ENCODE measurements around the gene CD160.
A peak's percentile ranks its signal among the peaks of the same experiment; 100 is the strongest.

The CD160 gene

GRCh38 chr1:145729196-145729595 is 9.9 kb downstream of the CD160 start:
- H3K4me3 ChIP-seq (ENCODE audit: low read depth, low read length): no peak overlapping the region
- in situ Hi-C loops (cut with HindIII; ENCODE audit: low sequenced_read_pairs): no loop called here
- no peak for TF ChIP-seq CTCF (IDR thresholded peaks at IDR 0.05; ENCODE audit: low read depth, low read length, missing control alignments)
- DNase-seq (ENCODE audit: low read depth): no peak

DNA sequence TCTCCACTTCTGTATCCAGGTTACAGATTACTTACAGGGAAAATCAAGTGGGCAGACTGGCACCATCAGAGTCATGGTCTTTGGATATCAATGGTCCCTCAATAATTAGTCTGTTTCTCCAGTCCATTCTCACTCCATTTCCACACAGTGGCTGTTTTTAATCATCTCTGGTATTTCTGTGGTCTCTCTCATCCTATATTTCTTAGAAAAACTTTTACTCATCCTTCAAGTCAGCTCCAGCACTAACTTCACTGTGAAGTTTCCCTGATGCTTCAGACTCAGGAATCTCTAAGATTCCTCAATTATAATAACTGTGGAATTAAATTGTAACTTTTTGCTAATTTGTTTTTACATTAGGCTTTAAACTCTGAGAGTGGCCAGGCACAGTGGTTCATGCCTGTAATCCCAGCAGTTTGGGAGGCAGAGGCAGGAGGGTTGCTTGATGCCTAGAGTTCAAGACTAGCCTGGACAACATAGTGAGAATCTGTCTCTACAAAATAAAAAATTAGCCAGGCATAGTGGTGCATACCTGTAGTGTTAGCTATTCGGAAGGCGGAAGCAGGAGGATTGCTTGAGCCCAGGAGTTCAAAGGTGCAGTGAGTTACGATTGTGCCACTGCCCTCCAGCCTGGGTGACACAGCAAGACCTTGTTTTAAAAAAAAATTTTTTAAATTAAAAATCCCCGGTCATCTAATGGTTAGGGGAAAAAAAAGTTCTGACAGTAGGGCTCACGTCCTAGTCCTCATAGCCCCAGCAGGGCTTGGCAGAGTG is 10.6 kb downstream of the CD160 start:
- DNase-seq (ENCODE audit: low read depth): no peak
- no peak for TF ChIP-seq CTCF (IDR thresholded peaks at IDR 0.05; ENCODE audit: low read depth, low read length, missing control alignments)
- in situ Hi-C loops (cut with HindIII; ENCODE audit: low sequenced_read_pairs): no loop called here
- H3K4me3 ChIP-seq (ENCODE audit: low read depth, low read length): no peak overlapping the region

- no peak for TF ChIP-seq CTCF (IDR thresholded peaks at IDR 0.05; ENCODE audit: low read depth, low read length, missing control alignments)
- no peak for DNase-seq (ENCODE audit: low read depth)
- in situ Hi-C loops (cut with HindIII; ENCODE audit: low sequenced_read_pairs): no loop called here
- H3K4me3 ChIP-seq (ENCODE audit: low read depth, low read length): no peak overlapping the region
Observed at GRCh38 chr1:145730467-145730866, 11.2 kb downstream of the CD160 start.

DNA sequence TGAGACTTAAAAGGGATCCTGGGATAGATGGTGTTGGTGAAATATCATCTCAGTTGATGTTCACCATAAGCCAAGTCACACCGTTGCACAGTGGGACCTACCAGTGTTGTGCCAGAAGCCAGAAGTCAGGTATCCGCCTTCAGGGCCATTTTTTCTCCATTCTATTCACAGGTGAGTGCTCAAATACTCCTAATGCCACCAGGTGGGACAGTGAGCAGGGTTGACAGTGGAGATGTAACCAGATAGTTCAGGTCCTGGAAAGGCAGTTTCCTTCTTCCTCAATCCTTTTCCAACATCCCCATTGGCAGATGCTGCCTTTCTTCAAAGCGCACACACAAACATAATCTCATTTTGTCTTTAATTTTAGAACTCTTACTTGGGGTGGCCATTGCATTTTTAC is 11.6 kb downstream of the CD160 start:
- TF ChIP-seq CTCF (IDR thresholded peaks at IDR 0.05; ENCODE audit: low read depth, low read length, missing control alignments): no peak
- H3K4me3 ChIP-seq (ENCODE audit: low read depth, low read length): no peak overlapping the region
- in situ Hi-C loops (cut with HindIII; ENCODE audit: low sequenced_read_pairs): no loop called here
- DNase-seq (ENCODE audit: low read depth): no peak

DNA sequence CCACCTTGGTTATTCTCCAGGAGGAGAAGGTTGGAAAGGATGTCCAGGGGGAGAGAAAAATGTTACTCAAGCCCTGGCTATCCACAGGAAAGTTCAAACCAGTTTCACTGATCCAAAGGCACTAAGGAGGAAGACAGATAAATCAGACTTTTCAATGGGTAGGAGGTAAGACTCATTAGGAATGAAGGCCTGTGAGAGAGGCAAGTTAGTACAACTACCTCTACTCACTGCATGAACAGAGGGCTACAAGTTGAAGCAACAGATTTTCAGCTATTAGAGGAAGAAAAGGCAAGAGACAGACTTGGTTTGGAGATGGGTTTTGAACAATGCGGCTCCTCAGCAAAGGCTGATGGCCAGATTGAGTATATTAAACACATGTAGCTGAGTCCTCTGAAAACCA is 16.9 kb downstream of the CD160 start:
- DNase-seq (ENCODE audit: low read depth): no peak
- H3K4me3 ChIP-seq (ENCODE audit: low read depth, low read length): no peak overlapping the region
- in situ Hi-C loops (cut with HindIII; ENCODE audit: low sequenced_read_pairs): no loop called here
- TF ChIP-seq CTCF (IDR thresholded peaks at IDR 0.05; ENCODE audit: low read depth, low read length, missing control alignments): no peak

DNA sequence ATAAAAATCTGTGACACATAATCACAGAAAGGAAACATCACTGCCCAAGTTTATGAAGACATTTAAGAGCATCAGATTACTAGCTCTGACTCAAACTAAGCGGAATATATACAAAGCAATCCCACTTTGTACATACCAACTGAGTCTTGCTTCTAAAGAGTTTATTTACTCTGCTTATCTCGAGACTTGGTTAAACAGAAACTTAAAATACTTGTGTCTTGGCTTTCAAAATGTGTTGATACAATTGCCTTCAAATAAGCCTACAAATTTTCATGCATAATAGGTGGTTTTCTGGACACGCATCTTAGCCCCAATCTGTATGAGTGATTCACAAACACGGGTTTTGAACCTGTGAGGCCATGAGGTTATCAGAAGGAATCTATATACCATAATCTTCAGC is 21.0 kb downstream of the CD160 start:
- in situ Hi-C loops (cut with HindIII; ENCODE audit: low sequenced_read_pairs): no loop called here
- TF ChIP-seq CTCF (IDR thresholded peaks at IDR 0.05; ENCODE audit: low read depth, low read length, missing control alignments): no peak
- DNase-seq (ENCODE audit: low read depth): peak; percentile 33
- H3K4me3 ChIP-seq (ENCODE audit: low read depth, low read length): no peak overlapping the region

Measured in astrocyte of the cerebellum (primary cell).